Mucosa of rectum (tissue), 2 donors: ENCODE data around the gene KIAA2012.
A peak's percentile ranks its signal among the peaks of the same experiment; 100 is the strongest.
"Not testable (repeated sequence)": the region's sequence is repeated elsewhere in the genome, so short reads cannot be mapped to it uniquely, and the experiment has no call there.

Source experiments
- H3K27ac ChIP-seq, 2 donors: one replicate each; pipeline ENCODE4 v1.7.0; 2013; ENCODE audit warnings: inconsistent platforms in 2 of 2, low read depth in 2 of 2, low read length in 2 of 2
- H3K27me3 ChIP-seq, 2 donors: one replicate each; pipeline ENCODE4 v1.7.0; 2013; ENCODE audit warnings: low read length in 2 of 2; ENCODE audit not compliant: control insufficient read depth in 2 of 2, insufficient read depth in 2 of 2
- H3K36me3 ChIP-seq, 2 donors: one replicate each; pipeline ENCODE4 v1.7.0; 2013; ENCODE audit warnings: low read length in 2 of 2; ENCODE audit not compliant: control insufficient read depth in 2 of 2, insufficient read depth in 2 of 2
- H3K4me1 ChIP-seq, 2 donors: one replicate each; pipeline ENCODE4 v1.7.0; 2013; ENCODE audit warnings: low read length in 2 of 2, mild to moderate bottlenecking in 1 of 2; ENCODE audit not compliant: control insufficient read depth in 2 of 2, insufficient read depth in 2 of 2
- H3K4me3 ChIP-seq, 2 donors: one replicate each; pipeline ENCODE4 v1.7.0; 2013; ENCODE audit warnings: low read length in 2 of 2
- H3K9ac ChIP-seq, 2 donors: one replicate each; pipeline ENCODE4 v1.7.0; 2013; ENCODE audit warnings: low read length in 2 of 2, low read depth in 1 of 2, mild to moderate bottlenecking in 1 of 2
- H3K9me3 ChIP-seq, 2 donors: one replicate each; pipeline ENCODE4 v1.7.0; 2013; ENCODE audit warnings: low read length in 2 of 2; ENCODE audit not compliant: control insufficient read depth in 2 of 2
- donor health status: healthy.
- donor health status: Normal muscosa, but diverticular disease.

KIAA2012 gene

GRCh38 chr2:202201220-202202160, 128.4 kb downstream of the KIAA2012 start:
- Histone ChIP-seq H3K27ac (no peak overlapping the region), H3K9ac (no peak overlapping the region), H3K27me3 (no peaks in the 10 kb centered on the region), H3K4me3 (no peak overlapping the region), H3K36me3 (peaks cover 4 to 8% of the 10 kb centered on the region in 2 donors), H3K9me3 (no peaks in the 10 kb centered on the region), H3K4me1 (no peaks in the 10 kb centered on the region)

- Histone ChIP-seq H3K9ac (no peak overlapping the region), H3K36me3 (peaks cover 6 to 8% of the 10 kb centered on the region in 2 donors), H3K4me3 (no peak overlapping the region), H3K27ac (no peak overlapping the region), H3K4me1 (no peaks in the 10 kb centered on the region), H3K27me3 (no peaks in the 10 kb centered on the region), H3K9me3 (no peaks in the 10 kb centered on the region)
Measured at GRCh38 chr2:202203348-202203747, 130.3 kb downstream of the KIAA2012 start.

GRCh38 chr2:202204855-202205254, 131.8 kb downstream of the KIAA2012 start:
- peaks cover 6 to 13% of the 10 kb centered on the region in 2 donors for H3K36me3 ChIP-seq
- no peaks in the 10 kb centered on the region for H3K27me3 ChIP-seq
- H3K27ac ChIP-seq: no peak overlapping the region
- H3K9ac ChIP-seq: no peak overlapping the region
- H3K9me3 ChIP-seq: no peaks in the 10 kb centered on the region
- H3K4me1 ChIP-seq: no peaks in the 10 kb centered on the region
- no peak overlapping the region for H3K4me3 ChIP-seq

- H3K9me3 ChIP-seq: no peaks in the 10 kb centered on the region
- H3K4me1 ChIP-seq: no peaks in the 10 kb centered on the region
- H3K27ac ChIP-seq: no peak overlapping the region
- H3K36me3 ChIP-seq: peaks cover 6 to 26% of the 10 kb centered on the region in 2 donors
- H3K27me3 ChIP-seq: no peaks in the 10 kb centered on the region
- no peak overlapping the region for H3K4me3 ChIP-seq
- H3K9ac ChIP-seq: no peak overlapping the region
Measured at GRCh38 chr2:202208526-202208925, 135.5 kb downstream of the KIAA2012 start.

- Histone ChIP-seq H3K4me1 (no peaks in the 10 kb centered on the region), H3K4me3 (no peak overlapping the region), H3K36me3 (peaks cover 3 to 18% of the 10 kb centered on the region in 2 donors), H3K27ac (no peak overlapping the region), H3K9ac (no peak overlapping the region), H3K9me3 (no peaks in the 10 kb centered on the region), H3K27me3 (no peaks in the 10 kb centered on the region)
Measured at GRCh38 chr2:202215179-202215578, 142.1 kb downstream of the KIAA2012 start.

- H3K27me3 ChIP-seq: no peaks in the 10 kb centered on the region
- no peak overlapping the region for H3K4me3 ChIP-seq
- no peaks in the 10 kb centered on the region for H3K4me1 ChIP-seq
- no peaks in the 10 kb centered on the region for H3K9me3 ChIP-seq
- no peak overlapping the region for H3K9ac ChIP-seq
- H3K27ac ChIP-seq: no peak overlapping the region
- H3K36me3 ChIP-seq: peaks cover 2 to 4% of the 10 kb centered on the region in 2 donors
Measured at GRCh38 chr2:202221873-202222272, 148.8 kb downstream of the KIAA2012 start.

GRCh38 chr2:202237787-202238233, 164.8 kb downstream of the KIAA2012 start:
- H3K9ac ChIP-seq: peak overlapping the region; percentile 65 to 87
- peak overlapping the region; percentile 77 to 96 for H3K4me3 ChIP-seq
- H3K27me3 ChIP-seq: no peaks in the 10 kb centered on the region
- H3K4me1 ChIP-seq: peaks cover 8 to 12% of the 10 kb centered on the region in 2 donors
- peak overlapping the region; percentile 77 to 81 for H3K27ac ChIP-seq
- H3K9me3 ChIP-seq: no peaks in the 10 kb centered on the region
- H3K36me3 ChIP-seq: no peaks in the 10 kb centered on the region

- Histone ChIP-seq H3K9me3 (no peaks in the 10 kb centered on the region), H3K27me3 (no peaks in the 10 kb centered on the region), H3K36me3 (no peaks in the 10 kb centered on the region), H3K9ac (peak within 1 kb of the TSS; percentile 65 to 87), H3K4me1 (peaks cover 8 to 12% of the 10 kb centered on the region in 2 donors), H3K27ac (peak within 1 kb of the TSS; percentile 77 to 81), H3K4me3 (peak within 1 kb of the TSS; percentile 77 to 96)
Measured at GRCh38 chr2:202238234-202239197, 165.5 kb downstream of the KIAA2012 start, which contains the start of gene SUMO1. Gene SUMO1, minus strand, starts transcription at chr2:202238597. Its CDS starts 146 bp downstream, at chr2:202238451.

GRCh38 chr2:202247710-202248109, 174.7 kb downstream of the KIAA2012 start:
- H3K27ac ChIP-seq, H3K4me1 ChIP-seq, H3K9me3 ChIP-seq, H3K9ac ChIP-seq, H3K36me3 ChIP-seq, H3K27me3 ChIP-seq, H3K4me3 ChIP-seq: not testable (repeated sequence)
